HG02943 (cell line): ENCODE data around the gene RING1.

Experiments
- ATAC-seq: cut with Tn5 transposase; IDR thresholded peaks from one replicate; pipeline ENCODE4 v1.9.1; 2021; ENCODE audit warnings: mild to moderate bottlenecking, low read depth, moderate library complexity; ENCODE audit not compliant: unreplicated experiment

Gene RING1

DNA sequence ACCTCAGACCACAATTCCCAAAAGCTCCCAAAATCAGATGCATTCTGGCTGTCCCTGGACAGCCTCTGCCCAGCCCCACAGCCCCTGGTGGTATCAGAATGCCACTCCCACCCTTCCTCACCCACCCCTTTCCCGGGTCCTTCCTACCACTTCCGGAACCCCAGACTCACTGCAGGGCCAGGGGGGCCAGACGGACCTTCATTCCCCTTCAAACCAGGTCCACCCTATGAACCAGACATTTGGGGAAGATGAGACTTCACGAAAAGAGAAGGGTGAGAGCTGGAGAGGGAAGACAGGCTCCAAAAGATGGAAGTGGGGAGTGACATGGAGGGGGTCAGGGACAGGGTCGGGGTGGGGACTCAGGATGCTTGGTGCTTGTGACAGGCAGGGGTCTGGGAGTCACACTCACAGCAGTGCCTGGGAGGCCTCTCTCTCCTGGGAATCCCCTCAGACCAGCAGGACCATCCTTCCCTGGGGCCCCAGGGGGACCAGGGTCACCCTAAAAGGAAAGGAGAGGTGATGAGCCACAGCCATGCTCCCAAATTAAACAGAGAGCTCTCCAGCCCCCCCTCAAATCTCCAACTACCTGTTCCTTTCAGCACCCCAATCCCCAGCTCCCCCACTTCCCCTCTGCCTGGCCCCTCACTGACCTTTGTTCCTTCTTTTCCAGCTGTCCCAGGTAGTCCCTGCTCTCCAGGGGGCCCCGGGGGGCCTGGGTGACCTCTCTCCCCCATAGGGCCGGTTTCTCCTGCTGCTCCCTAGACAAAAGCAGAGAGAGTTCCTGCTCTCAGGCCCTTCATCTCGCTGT lies 36.2 kb upstream of the RING1 start:
- ATAC-seq = no peak

DNA sequence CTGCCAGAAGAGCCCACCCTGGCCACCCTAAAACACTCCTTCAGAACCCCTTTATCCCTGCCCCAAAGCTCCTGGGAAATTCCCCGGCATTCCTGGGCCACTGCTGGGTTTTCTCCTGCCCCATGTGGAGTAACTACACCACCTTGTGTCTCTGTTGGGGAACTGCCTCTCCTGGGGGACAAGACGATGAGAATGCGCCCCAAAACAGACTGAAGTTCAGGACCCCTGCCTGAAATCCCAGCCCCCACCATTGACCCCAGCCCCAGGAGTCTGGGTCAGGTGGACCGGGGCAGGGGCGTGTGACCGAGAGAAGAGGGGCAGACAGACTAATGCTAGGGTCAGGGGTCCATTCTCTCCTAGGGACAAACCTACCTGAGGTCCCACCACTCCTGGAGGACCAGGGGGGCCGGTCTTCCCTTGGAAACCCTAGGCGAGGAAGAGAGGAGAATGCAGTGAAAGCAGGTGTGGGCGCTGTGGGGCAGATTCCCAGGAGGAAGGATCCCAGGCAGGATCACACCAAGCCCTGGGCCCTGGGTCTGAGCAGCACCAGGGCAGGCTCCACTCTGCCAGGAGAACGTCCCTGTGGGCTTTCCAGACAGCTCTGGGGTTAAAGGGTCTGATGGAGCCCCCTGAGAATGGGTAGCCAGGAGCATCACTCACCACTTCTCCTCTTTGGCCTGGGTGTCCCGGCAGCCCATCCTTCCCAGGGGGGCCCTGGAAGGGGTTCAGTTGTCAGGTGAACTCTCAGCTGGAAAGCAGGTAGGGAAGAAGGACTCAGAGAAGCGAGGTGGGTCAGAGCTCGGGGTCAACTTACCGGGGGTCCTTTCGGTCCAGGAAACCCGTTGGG lies 35.4 kb upstream of the RING1 start:
- no peak for ATAC-seq

DNA sequence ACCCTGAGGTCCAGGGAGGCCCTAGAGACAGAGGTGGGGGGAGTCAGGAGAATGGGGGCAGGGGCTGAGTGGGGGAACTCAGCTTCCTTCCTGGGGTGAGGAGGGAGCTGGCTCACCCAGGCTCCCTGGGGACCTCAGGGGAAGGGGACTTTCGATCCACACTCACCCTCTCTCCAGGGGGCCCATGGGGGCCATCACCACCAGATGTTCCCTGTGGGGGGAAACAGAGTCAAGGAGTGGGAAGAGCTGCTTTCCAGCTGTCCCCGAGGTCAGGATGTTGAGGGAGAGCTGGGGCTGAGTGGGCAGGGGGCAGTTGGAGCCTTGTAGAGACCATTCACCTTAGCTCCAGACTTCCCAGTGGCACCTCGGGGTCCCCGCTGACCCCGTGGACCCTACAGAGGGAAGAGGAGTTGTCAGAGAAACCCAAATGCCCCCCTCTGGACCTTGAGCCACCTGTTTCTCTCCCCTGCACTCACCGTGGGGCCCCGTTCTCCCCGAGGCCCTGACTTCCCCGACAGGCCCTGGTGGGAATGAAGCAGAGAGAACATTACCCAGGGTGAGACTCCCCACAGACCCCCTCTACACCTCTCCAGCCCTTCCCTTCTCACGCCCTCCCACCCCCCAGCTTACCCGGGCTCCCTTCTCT lies 34.6 kb upstream of the RING1 start:
- ATAC-seq = no peak

DNA sequence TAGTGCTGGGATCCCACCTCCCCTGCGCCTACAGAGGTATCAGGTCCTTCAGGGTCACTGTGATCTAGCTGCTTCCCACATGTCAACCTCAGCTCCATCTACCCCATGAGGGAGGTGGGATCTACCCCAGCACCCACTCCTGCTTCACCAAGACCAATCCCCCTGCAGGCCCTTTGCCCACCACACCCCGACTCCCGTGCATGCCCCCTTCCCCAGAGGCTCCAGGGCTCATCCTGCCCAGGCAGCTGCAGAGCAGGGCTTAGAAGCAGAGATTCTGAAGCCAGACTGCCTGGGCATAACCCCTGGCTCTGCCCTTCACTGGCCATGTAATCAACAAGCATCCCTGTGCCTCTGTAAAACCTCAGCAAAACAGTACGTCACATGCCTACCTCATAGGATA lies 33.5 kb upstream of the RING1 start:
- ATAC-seq = no peak

DNA sequence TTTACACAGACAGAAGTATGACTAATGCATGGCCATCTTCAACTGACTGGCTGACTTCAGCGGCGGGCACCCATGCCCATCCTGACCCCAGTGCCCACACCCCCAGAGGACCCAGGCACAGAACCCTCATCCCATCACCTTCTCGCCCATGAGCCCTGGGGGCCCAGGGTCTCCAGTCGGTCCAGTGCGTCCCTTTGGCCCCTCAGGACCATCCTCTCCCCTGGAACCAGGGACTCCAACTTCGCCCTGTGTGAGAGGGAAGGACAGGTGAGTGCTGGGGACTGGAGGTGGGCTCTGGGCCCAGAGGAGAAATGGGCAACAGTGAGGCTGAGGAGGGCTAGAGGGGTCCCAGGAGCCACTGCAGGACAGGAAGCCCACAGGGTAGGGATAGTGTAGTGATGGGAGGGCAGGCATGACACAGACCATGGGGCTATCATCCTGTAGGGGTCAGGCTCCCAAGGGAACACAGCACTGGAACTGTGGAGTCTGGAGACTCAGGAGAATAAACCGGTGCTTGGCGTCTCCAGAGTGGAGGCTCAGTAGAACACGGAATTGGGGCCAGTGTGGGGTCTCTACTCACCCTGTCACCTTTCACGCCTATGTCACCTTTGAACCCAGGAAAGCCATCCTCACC lies 32.7 kb upstream of the RING1 start:
- no peak for ATAC-seq

DNA sequence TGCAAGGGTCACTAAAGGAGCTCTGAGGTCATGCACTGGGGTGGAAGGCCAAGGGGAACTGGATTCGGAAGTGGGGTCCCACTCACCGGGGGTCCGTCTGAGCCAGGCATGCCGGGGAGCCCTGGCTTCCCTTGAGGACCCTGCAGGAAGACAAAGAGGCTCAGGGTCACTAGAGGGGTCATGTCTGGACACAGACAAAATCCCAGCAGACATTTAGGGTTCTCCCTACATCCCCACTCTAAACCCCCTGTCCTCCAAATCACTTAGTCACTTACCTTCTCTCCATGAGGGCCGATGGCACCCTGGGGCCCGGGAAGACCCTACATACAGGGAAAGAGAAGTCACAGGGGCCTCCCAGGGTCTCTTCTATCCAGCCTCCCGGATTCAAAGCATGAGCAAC lies 31.4 kb upstream of the RING1 start:
- no peak for ATAC-seq

DNA sequence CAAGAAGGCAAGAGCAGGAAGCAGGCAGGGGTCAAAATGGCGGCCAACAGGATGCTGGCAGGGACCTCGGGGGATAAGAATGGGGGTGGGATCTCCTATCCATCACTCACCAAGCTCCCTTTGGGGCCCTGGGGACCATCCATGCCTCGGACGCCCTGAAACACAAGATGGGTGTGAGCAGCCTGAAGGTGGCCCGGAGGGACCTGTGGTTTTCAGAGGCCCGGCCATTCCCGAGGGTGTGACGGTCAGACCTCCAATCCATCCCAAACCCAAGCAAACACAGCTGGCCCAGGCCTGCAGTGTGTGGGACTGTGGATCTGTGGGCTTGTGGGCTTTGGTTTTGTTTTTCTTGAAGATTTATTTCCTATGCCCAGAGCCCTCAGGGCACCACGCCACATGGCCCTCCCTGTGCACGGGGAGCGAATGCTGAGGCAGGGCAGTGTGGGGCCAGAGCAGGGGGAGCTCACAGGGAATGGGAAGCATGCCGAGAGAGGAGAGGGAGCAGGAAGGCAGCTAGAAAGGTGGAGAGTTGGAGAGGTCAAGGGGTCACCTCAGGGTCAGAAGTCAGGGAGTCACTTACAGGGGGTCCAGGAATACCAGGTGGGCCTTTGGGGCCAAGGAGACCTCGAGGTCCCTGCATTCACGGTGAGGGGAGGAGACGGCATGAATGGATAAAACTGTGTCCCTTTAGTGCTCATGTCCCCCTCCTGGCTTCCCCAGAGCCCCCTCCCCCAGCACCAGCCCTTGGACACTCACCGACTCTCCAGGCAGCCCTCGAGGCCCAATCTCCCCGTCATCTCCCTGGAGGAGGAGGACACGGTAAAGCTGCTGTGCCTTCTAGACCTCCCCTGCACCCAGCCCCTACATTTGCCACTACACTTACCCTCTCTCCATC lies 30.5 kb upstream of the RING1 start:
- ATAC-seq = no peak

DNA sequence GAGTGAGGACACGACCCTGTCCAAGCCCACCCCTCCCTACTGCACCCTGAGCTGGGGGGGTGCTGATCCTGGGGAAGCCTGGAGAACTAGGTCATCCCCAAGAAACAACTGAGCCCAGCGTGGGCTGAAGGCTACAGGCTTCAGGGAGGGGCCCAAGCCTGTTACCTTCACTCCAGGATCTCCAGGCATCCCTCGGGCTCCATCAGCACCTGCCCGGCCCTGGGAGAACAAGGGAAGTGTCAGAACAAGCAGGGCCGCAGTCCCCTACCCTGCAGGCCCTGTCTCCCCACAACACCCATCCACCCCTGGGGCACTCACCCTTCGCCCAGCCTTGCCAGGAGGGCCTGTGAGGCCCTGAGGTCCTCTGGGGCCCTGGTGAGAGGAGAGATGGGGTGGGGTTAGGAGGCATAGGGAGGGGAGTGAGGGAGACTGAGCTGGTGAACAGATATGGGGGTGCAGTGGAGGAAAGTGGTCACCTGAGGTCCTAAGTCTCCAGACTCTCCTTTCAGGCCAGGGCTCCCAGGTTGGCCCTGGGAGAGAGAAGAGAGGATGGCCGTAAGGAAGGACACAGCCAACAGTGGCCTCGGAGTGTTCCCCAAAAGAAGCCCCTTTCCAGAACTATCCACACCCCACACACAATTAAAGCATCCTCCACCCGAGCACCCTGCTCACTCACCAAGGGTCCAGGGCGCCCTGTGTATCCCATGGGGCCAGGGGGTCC lies 29.4 kb upstream of the RING1 start:
- no peak for ATAC-seq

DNA sequence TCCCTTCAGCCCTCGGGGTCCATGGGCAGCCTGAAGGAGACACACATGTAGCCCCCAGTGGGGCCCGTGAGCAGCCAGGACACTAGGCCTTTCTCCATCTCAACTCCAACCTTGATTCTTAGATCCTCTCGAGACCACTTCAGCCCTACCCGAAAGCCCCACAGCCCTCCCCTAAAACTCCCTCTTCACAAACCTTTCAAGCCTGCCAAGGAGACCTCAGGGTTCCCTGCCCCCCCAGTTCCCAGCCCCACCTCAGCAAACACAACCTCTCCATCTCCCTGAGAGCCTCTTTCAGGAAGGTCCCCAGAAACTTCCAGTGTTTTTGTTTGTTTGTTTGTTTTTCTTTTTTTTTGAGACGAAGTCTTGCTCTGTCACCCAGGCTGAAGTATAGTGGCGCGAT lies 27.2 kb upstream of the RING1 start:
- ATAC-seq = no peak

DNA sequence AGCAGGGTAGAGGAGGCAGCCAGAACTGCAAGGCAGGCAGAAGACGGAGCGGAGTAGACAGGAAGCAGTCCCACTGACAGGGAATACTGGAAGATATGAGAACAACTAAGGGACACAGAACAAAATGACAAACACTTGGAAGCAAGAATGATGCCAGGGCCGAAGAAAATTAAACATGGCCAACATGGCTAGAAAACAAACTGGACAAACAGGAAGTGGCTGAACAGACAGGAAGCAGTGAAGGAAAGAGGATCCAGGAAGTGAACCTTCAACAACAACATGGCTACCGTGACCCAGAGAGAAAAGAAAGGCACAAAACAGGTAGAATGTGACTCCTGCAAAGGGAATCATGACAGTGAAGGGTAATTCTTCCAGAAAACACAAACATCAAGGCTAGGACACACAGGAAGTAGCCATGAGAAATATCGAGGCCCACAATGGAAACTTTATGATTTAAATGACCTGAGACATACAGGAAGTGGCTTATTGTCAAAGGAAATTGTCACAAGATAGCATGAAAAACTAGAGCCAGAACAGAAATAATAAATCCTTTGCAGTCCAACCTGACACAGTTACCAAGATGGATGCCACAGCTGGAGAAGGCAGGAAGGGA lies 25.1 kb upstream of the RING1 start:
- ATAC-seq = no peak

DNA sequence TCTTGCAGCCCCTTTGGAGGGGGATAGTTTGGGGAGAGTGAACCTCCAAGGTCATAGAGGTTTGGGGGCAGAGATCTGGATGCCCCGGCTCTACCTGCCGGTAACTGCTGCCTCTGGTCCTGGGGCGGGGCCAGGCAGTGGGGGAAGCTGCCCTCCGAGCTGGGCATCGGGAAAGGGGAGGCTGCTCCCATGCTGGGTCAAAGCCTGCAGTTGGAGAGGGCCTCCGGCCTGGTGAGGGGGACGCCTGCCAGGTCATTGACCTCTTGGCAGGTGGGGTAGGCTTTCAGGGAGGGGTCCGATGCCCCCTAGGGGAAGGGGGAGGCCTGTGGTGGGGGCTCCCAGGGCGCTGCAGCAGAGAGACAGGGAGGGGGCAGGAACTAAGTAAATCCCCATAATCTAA lies 23.1 kb upstream of the RING1 start:
- ATAC-seq = no peak

DNA sequence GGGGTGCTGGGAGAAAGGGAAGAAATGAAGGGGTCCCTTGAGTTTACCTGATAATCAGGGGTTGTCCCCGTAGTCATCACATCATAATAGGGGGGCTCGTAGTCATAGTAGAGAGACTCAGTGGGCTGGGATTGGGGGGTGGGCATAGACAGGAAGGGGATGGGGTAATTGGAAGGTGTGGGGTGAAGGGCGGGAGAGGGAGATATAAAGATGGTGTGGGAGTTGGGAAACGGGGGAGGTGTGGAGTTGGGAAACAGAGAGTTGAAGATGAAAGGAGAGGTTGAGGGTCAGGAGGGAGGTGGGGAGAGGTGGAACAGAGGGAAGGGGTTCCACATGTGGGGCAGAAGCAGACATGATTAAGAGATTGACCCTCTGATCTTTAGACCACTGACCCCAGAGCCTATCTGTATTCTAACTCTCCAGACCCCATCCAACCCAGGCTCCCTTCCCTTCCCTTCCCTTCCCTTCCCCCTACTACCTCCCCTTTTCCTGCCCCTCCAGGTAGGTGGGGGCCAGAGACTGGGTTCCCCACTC lies 22.6 kb upstream of the RING1 start:
- no peak for ATAC-seq

DNA sequence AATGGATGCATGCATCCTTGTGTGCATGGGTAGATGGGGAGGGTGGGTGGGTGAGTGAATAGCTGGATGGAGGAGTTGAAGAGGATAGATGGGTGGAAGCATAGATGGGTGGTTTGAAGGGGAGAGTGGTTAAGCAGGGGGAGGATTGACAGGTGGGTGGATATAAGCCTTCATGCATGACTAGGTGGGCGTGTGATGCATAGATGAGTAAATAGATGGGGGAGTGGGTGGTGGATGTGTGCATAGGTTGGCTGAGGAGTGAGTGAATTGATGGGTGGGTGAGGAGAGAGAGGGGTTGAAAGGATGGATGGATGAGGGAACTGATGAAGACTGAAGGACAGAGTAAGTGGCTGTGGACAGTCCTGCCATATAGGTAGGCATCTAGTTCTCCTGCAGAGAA lies 20.5 kb upstream of the RING1 start:
- no peak for ATAC-seq

DNA sequence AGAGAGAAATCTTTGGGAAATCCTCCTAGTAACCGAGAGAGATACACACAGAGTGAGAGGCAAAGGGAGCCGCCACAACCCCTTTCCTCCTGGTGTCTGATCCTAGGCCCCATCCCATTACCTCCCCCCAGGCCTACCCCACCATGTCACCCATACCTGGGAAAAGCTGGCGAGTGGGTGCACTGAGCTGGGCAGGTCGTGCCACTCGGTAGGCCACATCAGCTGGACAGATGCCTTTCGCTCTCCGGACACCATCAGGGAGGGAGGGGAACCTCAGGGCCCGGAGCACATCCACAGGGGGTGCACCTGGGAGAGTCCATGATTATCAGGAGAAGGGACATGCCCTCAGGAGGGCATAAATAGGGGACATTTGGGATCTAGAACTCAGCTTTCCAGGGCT lies 19.1 kb upstream of the RING1 start:
- ATAC-seq = no peak

DNA sequence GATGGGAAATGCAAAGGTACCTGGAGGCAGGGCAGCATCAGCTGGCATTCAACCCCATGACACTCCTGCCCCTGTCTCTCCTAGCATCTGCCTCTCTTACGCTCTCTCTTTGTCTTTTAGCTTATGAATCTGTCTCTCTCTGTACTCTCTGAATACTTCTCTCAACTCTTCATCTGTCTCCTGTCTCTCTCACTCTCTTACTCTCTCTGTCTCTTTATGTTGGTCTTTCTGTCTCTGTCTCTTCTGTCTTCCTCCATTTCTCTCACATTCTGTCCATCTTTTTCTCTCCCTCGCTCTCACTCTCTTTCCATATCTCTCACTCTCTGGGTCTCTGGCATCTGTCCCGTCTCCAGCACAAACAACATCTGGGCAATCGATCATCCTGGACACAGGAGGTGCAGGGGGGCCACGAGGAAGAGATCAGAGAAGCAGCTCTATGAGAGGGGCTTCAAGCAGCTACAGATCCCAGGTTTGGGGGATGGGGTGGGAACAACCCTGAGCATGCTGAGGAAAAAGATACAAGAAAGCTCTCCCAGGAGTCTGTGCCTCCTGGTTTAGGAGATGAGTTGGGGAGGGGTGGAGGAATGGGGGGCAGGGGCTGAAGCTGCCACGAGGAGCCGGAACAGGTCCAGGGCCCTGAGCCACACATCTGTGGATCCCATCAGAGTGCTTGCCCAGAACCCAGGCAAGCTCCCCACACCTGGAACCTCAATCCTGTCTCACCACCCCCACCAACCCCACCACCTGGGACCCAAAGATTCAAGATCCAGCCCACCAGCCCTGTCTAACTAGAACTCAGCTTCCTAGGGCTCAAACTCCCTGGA lies 18.5 kb upstream of the RING1 start:
- ATAC-seq = no peak

DNA sequence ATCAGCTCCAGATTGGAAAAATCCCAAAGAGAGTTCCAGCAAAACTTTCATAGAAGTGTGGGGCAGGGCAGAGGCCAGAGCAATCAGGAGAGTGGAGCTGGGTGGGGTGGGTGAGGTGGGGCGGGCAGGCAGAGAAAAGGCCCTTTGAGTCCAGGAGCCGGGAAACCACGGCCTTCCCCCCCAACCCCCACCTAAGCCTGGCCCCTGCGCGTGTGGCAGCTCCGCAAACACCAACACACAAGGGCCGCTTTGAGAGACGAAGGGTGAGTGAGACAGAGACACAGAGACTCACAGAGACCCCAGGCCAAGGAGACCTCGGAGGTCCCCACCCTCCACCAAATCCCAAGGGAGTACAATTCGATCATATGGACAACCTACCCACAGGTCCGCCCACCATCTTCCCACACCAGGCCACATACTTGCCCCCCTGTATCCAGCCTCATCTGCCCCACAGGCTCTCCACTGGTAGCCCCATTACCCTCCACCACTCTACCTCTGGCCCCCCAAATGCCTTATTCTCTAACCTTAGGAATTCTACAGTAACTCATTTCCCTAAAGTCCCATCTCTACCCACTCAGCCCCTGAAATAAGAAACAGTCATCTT lies 17.7 kb upstream of the RING1 start:
- no peak for ATAC-seq

DNA sequence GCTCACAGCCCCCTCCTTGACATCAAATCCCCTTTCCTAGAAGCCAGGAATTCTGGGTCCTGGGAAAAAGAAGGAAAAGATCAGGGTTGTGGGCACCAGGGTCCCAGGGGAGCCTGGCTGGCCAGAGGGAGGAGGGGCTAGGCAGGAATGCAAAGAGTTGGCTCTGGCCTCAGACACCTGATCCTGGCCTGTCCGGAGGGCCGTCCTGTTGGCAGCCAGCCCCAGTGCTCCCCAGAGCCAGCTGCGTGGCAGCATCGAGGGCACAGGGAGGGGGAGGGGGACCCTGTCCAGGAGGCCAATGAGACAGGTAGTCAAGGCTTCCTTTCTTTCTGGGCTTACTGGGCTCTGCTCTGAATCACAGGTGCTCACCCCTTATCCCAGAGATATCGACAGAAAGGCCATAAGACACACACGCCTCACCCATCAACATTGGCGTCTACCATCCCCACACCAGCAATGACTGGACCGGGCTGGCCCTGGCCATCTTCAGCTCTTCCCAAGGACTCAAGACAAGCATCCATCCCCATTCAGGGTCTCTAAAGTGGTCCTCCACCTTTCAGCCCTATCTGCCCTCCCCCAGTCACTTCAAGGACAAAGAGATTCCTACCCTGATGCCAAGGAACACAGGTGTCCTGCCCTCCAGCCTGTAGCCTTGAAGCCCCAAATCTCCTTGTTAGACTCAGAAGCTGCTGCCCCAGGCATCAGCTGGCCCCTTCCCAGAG lies 16.8 kb upstream of the RING1 start:
- ATAC-seq = no peak
